Stimulated activated naive CD8-positive, alpha-beta T cell treated with anti-CD3 and anti-CD28 coated beads, Interleukin-15, Interleukin-2, amounts not matched to agents 100 ng/mL and 50 ng/mL, for 24 hours (primary cell): ENCODE data around the gene PLA2G2D.

ENCODE experiments used
- H3K27ac Mint-ChIP-seq: one replicate; pipeline ENCODE4 v1.8.0; 2021; ENCODE audit warnings: mild to moderate bottlenecking, mixed read lengths
- H3K27me3 Mint-ChIP-seq: one replicate; pipeline ENCODE4 v1.8.0; 2021; ENCODE audit warnings: mixed read lengths
- H3K36me3 Mint-ChIP-seq: one replicate; pipeline ENCODE4 v1.8.0; 2021; ENCODE audit warnings: low read depth, mixed read lengths
- H3K4me1 Mint-ChIP-seq: one replicate; pipeline ENCODE4 v1.8.0; 2021; ENCODE audit warnings: low read depth, mixed read lengths
- H3K4me3 Mint-ChIP-seq: one replicate; pipeline ENCODE4 v1.8.0; 2021; ENCODE audit warnings: mild to moderate bottlenecking, mixed read lengths
- H3K9me3 Mint-ChIP-seq: one replicate; pipeline ENCODE4 v1.8.0; 2021; ENCODE audit warnings: mixed read lengths

The PLA2G2D gene, protein sequence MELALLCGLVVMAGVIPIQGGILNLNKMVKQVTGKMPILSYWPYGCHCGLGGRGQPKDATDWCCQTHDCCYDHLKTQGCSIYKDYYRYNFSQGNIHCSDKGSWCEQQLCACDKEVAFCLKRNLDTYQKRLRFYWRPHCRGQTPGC

DNA sequence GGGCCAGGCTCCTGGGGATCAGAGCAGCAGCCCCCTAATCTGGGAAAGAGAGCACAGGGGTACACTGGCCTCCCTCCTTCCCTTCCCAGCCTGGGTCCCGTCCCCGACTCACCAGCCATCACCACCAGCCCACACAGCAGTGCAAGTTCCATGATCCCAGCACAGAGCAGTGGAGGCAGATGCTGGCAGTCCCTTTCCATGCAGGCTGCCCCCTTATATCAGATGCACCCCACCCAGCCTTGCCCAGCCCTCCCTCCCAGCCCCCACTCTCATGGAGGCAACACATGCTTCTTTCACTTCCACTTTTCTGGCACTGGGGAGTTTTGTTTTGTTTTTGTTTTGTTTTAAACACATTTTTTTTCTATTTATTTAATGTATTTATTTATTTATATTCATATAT lies at the start of gene PLA2G2D:
PLA2G2D (minus strand) TSS at position 190 of the 400 bp plus-strand sequence; CDS start at position 152, 38 bp downstream.
- Mint-ChIP-seq H3K27me3 (peaks cover 31% of the 10 kb centered on the region), H3K4me1 (peaks cover 5% of the 10 kb centered on the region), H3K9me3 (no peaks in the 10 kb centered on the region), H3K36me3 (no peaks in the 10 kb centered on the region), H3K4me3 (no peak within 1 kb of the TSS), H3K27ac (no peak within 1 kb of the TSS)

- Mint-ChIP-seq H3K4me3 (no peak overlapping the region), H3K27ac (no peak overlapping the region), H3K9me3 (peaks cover 9% of the 10 kb centered on the region), H3K36me3 (no peaks in the 10 kb centered on the region), H3K4me1 (peaks cover 17% of the 10 kb centered on the region), H3K27me3 (peaks cover 9% of the 10 kb centered on the region)
These were observed 49.5 kb upstream of the PLA2G2D start for GRCh38 chr1:20168564-20169491.

DNA sequence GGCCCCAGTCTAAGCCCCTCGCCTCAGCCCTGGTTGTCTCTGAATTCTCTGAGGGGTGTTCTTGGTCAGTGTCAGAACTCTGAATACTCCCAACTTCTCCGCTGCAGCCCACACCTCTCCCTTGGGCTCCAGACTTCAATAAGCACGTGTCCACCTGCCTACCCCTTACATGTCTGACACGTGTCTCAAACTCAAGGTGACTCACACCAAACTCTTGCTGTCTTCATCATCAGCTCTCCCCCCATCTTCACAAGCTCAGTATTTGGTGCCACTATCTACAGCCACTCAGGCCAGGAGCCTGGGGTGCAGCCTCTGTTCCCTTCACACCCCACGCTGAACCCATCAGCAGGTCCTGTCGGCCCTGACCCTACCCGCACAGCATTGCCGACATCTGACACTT lies 47.8 kb upstream of the PLA2G2D start:
- no peak overlapping the region for H3K27ac Mint-ChIP-seq
- H3K9me3 Mint-ChIP-seq: peaks cover 19% of the 10 kb centered on the region
- peaks cover 12% of the 10 kb centered on the region for H3K4me1 Mint-ChIP-seq
- no peak overlapping the region for H3K4me3 Mint-ChIP-seq
- peaks cover 7% of the 10 kb centered on the region for H3K36me3 Mint-ChIP-seq
- peaks cover 9% of the 10 kb centered on the region for H3K27me3 Mint-ChIP-seq

DNA sequence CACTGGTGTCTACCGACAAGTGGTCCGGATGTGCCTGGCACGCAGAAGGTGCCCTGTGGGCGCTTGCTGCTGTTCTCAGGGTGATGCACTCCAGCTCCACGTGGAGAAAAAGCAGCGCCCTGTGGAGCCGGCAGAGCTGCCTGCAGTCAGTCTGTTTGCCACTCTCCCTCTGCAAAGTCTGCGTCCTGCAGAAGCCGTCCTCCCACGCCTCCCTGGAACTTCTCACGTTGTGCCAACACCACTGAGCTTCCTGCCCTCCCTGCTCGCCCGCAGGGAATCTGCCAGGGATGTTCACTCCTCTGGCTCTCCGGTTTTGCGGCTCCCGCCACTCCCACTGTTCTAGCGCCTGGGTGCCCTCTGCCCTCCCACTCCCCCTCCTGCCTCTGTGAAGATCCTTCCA lies 46.7 kb upstream of the PLA2G2D start:
- H3K27ac Mint-ChIP-seq: no peak overlapping the region
- H3K4me3 Mint-ChIP-seq: no peak overlapping the region
- H3K27me3 Mint-ChIP-seq: peaks cover 9% of the 10 kb centered on the region
- H3K9me3 Mint-ChIP-seq: peaks cover 19% of the 10 kb centered on the region
- peaks cover 4% of the 10 kb centered on the region for H3K4me1 Mint-ChIP-seq
- H3K36me3 Mint-ChIP-seq: peaks cover 7% of the 10 kb centered on the region

DNA sequence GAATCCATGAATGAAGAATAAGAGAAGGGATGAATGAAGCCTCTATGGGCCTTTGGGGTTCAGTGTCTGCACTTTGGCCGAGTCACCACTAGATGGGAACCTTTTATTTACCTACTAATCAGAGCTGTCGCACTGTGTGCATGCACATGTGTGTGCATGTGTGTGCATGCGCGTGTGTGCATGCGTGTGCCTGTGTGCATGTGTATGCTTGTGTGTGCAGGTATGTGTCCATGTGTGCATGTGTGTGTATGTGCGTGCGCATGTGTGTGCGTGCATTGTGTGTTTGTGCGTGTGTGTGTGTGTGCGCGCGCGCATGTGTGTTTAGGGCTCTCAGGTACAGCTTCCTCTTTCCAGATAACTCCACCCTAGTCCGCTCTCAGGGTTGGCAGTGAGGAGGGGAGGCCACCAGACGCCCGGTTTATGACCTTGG lies 46.2 kb upstream of the PLA2G2D start:
- H3K9me3 Mint-ChIP-seq: peaks cover 19% of the 10 kb centered on the region
- H3K4me1 Mint-ChIP-seq: peaks cover 4% of the 10 kb centered on the region
- peaks cover 9% of the 10 kb centered on the region for H3K27me3 Mint-ChIP-seq
- peaks cover 7% of the 10 kb centered on the region for H3K36me3 Mint-ChIP-seq
- no peak overlapping the region for H3K4me3 Mint-ChIP-seq
- no peak overlapping the region for H3K27ac Mint-ChIP-seq

DNA sequence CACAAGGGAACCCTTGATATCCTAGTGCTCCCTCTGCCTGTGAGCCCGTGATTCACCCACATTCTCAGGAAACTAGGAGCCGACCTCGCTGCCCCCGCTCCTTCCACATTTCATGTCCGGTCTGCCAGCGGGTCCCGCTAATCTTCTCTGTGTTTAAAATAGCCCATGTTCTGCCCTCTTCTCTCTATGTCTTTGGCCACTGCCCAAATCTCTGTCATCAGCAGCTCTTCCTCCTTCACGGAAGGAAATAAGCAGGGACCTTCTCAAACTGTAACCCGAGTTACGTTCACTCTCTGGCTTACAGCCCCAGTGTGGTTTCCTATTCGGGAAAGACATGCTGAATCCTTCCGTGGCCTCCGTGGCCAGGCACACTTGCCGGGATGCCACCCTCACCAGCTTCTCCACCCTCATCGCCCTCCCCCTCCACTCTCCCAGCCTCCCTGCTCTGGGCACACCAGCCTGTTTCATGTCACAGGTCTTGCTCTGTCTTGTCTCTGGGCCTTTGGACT lies 45.4 kb upstream of the PLA2G2D start:
- H3K9me3 Mint-ChIP-seq: peaks cover 22% of the 10 kb centered on the region
- H3K27me3 Mint-ChIP-seq: peaks cover 9% of the 10 kb centered on the region
- H3K36me3 Mint-ChIP-seq: peaks cover 7% of the 10 kb centered on the region
- H3K27ac Mint-ChIP-seq: no peak overlapping the region
- H3K4me1 Mint-ChIP-seq: no peaks in the 10 kb centered on the region
- H3K4me3 Mint-ChIP-seq: no peak overlapping the region

- no peak overlapping the region for H3K4me3 Mint-ChIP-seq
- no peaks in the 10 kb centered on the region for H3K4me1 Mint-ChIP-seq
- peaks cover 7% of the 10 kb centered on the region for H3K36me3 Mint-ChIP-seq
- no peak overlapping the region for H3K27ac Mint-ChIP-seq
- peaks cover 23% of the 10 kb centered on the region for H3K9me3 Mint-ChIP-seq
- peaks cover under 1% of the 10 kb centered on the region for H3K27me3 Mint-ChIP-seq
These were observed 40.7 kb upstream of the PLA2G2D start for GRCh38 chr1:20160034-20160433.

GRCh38 chr1:20158358-20159070 lies 39.2 kb upstream of the PLA2G2D start:
- peaks cover 8% of the 10 kb centered on the region for H3K4me1 Mint-ChIP-seq
- peaks cover 17% of the 10 kb centered on the region for H3K9me3 Mint-ChIP-seq
- no peaks in the 10 kb centered on the region for H3K27me3 Mint-ChIP-seq
- H3K27ac Mint-ChIP-seq: no peak overlapping the region
- peaks cover 7% of the 10 kb centered on the region for H3K36me3 Mint-ChIP-seq
- no peak overlapping the region for H3K4me3 Mint-ChIP-seq

DNA sequence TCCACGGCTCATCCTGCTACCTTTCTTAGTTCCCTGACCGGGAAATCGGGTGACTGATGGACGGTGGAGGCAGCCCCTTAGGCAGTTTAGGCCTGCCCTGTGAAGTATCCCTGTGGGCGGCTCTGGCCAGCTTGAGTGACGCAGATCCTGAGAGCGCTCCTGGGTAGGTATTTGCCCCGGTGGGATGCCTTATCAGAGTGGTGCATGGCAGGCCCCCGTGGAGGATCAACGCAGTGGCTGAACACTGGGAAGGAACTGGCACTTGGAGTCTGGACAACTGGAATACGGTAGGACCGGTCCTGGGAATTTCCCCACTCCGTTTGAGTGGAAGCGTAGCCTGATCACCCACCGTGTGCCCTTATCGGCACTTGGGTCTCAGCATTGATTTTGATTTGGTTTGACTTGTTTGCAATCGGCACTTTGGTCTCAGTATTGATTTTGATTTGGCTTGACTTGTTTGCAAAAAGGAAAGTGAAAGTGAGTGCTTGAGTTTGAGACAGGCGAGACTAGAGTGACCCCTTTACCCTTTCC lies 35.0 kb upstream of the PLA2G2D start:
- Mint-ChIP-seq H3K27ac (peak overlapping the region; percentile 46), H3K4me1 (peaks cover 8% of the 10 kb centered on the region), H3K27me3 (no peaks in the 10 kb centered on the region), H3K9me3 (peaks cover 5% of the 10 kb centered on the region), H3K36me3 (no peaks in the 10 kb centered on the region), H3K4me3 (no peak overlapping the region)

GRCh38 chr1:20153000-20153418 lies 33.7 kb upstream of the PLA2G2D start:
- no peak overlapping the region for H3K27ac Mint-ChIP-seq

GRCh38 chr1:20152599-20152930 lies 33.2 kb upstream of the PLA2G2D start:
- no peaks in the 10 kb centered on the region for H3K27me3 Mint-ChIP-seq
- no peaks in the 10 kb centered on the region for H3K9me3 Mint-ChIP-seq
- H3K4me3 Mint-ChIP-seq: peak overlapping the region; percentile 62
- H3K4me1 Mint-ChIP-seq: peaks cover 8% of the 10 kb centered on the region
- H3K27ac Mint-ChIP-seq: no peak overlapping the region
- H3K36me3 Mint-ChIP-seq: no peaks in the 10 kb centered on the region

More at GRCh38 chr1:20153000-20153418, 33.7 kb upstream of the PLA2G2D start:
- H3K27me3 Mint-ChIP-seq: no peaks in the 10 kb centered on the region
- no peaks in the 10 kb centered on the region for H3K36me3 Mint-ChIP-seq
- peaks cover 8% of the 10 kb centered on the region for H3K4me1 Mint-ChIP-seq
- H3K4me3 Mint-ChIP-seq: no peak overlapping the region
- no peaks in the 10 kb centered on the region for H3K9me3 Mint-ChIP-seq

DNA sequence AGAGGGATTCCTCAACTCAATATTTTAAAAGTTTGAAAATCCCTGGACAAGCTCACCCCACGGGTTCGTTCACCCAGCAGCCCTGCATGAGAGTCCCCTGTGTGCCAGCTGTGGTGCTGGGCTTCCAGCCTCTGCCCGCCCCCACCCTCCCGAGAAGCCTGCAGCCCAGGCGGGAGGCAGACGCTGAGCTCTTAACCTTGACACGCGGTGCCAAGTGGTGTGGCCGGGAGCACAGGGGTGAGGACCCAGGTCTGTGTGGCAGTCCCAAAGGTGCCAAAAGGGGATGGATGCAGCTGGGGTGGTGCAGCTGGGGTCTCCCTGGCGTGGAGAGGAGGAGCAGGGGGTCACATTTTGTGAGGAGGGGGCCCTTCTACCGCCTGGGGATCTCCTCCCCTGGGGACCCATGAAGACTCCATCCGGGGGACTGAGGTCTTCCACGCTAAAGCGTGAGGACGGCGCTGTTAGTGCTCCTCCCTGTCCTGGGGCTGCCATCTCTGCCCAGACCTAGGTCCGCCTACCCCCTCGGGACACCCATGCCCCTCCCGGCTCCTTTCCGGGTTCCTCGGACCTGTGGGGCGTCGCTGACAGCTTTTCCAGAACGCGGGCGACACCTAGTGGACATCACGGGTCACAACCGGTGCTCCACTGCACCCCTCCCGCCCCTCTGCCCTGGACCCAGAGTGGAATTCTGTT lies 32.7 kb upstream of the PLA2G2D start:
- H3K36me3 Mint-ChIP-seq: no peaks in the 10 kb centered on the region
- no peak overlapping the region for H3K27ac Mint-ChIP-seq

DNA sequence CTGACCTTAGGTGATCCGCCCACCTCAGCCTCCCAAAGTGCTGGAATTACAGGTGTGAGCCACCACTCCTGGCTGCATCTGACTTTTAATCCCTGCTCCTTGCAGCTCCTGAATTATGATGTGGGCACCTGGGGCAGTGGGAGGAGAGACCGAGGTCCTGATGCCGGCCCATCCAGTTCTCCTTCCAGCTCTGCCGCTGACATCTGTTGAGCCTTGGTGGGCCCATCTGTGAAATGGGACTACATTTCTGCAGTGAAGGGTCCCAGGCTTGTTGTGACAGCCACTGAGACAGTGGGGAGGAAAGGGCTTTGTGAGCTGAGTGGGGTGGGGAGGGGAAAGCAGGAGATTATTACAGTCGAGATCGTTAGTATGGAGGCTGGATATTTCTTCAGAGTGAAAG lies 31.6 kb upstream of the PLA2G2D start:
- H3K9me3 Mint-ChIP-seq: no peaks in the 10 kb centered on the region
- no peak overlapping the region for H3K4me3 Mint-ChIP-seq
- H3K36me3 Mint-ChIP-seq: no peaks in the 10 kb centered on the region
- peaks cover 8% of the 10 kb centered on the region for H3K4me1 Mint-ChIP-seq
- H3K27ac Mint-ChIP-seq: no peak overlapping the region
- no peaks in the 10 kb centered on the region for H3K27me3 Mint-ChIP-seq

More for the DNA sequence above, 32.7 kb upstream of the PLA2G2D start:
- H3K9me3 Mint-ChIP-seq: no peaks in the 10 kb centered on the region
- H3K27me3 Mint-ChIP-seq: no peaks in the 10 kb centered on the region
- H3K4me3 Mint-ChIP-seq: peak overlapping the region; percentile 62
- H3K4me1 Mint-ChIP-seq: peaks cover 8% of the 10 kb centered on the region

GRCh38 chr1:20150326-20150705 lies 31.0 kb upstream of the PLA2G2D start:
- Mint-ChIP-seq H3K36me3 (no peaks in the 10 kb centered on the region), H3K4me3 (no peak overlapping the region), H3K27ac (no peak overlapping the region), H3K27me3 (no peaks in the 10 kb centered on the region), H3K4me1 (peaks cover 8% of the 10 kb centered on the region), H3K9me3 (no peaks in the 10 kb centered on the region)
